Tibial nerve (tissue), 4 donors: Measurements from ENCODE around the gene USP25.

Experiments used
- EP300 ChIP-seq, 2 donors: sonication (generic); formaldehyde crosslinking; IDR thresholded peaks; one replicate each; pipeline ENCODE4 v1.6.1; 2017; ENCODE audit warnings: antibody characterized with exemption in 2 of 2, mild to moderate bottlenecking in 1 of 2
- POLR2A ChIP-seq, 2 donors: fragments of 450-650 bp; IDR thresholded peaks; one replicate each; pipeline ENCODE4 v1.6.1; 2017; ENCODE audit warnings: antibody characterized with exemption in 2 of 2, mild to moderate bottlenecking in 2 of 2, moderate library complexity in 2 of 2
- TF ChIP-seq, protein P1 (sequence below), 5 experiments: fragments of 200-600 bp in 3 of 5; fragments of 450-650 bp in 2 of 5; sonication (generic) in 3 of 5; IDR thresholded peaks; one replicate each; pipeline ENCODE4 v1.5.1; 2016 to 2019; ENCODE audit warnings: antibody characterized with exemption in 5 of 5, mild to moderate bottlenecking in 3 of 5, moderate library complexity in 2 of 5

- TF ChIP-seq POLR2A (IDR thresholded peaks at IDR 0.05) (no peak), EP300 (IDR thresholded peaks at IDR 0.05) (no peak)
- TF ChIP-seq, protein P1, sequence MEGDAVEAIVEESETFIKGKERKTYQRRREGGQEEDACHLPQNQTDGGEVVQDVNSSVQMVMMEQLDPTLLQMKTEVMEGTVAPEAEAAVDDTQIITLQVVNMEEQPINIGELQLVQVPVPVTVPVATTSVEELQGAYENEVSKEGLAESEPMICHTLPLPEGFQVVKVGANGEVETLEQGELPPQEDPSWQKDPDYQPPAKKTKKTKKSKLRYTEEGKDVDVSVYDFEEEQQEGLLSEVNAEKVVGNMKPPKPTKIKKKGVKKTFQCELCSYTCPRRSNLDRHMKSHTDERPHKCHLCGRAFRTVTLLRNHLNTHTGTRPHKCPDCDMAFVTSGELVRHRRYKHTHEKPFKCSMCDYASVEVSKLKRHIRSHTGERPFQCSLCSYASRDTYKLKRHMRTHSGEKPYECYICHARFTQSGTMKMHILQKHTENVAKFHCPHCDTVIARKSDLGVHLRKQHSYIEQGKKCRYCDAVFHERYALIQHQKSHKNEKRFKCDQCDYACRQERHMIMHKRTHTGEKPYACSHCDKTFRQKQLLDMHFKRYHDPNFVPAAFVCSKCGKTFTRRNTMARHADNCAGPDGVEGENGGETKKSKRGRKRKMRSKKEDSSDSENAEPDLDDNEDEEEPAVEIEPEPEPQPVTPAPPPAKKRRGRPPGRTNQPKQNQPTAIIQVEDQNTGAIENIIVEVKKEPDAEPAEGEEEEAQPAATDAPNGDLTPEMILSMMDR (IDR thresholded peaks at IDR 0.05), result no peak
Measured at GRCh38 chr21:15743593-15743992, 13.8 kb downstream of the USP25 start.
